ENCODE measurements around the gene RPGRIP1L.
"Not testable (repeated sequence)": the region's sequence is repeated elsewhere in the genome, so short reads cannot be mapped to it uniquely, and the experiment has no call there.

The RPGRIP1L gene

DNA sequence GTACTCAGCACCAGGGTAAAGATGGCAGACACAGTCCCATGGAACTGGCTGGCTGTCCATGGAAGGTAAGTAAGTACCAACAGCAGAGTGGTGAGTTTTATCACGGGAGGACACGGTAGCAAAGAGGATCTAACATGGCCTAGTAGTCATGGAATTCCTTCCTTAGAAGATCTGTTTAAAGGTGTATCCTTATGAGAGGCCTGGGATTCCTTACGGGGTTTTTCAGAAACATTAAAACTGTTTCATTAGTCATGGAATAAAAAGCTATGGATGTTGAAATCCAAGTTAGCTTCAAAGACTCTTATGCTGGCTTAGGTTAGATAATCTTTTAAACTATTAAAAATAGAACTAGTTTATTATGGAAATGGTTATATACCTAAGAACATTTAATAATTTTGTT lies 7.7 kb upstream of the RPGRIP1L start:
- DNase-seq: no peak

DNA sequence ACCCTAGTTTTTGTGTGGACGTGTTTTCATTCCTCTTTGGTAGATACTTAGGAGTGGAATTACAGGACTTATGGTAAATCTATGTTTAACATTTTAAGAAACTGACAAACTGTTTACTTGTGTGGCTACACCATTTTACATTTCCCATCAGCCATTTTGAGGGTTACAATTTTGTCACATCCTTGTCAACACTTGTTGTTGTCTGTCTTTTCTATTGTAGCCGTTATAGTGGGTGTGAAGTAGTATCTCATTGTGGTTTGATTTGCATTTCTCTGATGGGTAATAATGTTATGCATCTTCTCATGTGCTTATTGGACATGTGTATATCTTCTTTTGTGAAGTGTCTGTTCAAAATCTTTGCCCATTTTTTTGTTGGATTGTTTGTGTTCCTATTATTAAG lies 4.8 kb upstream of the RPGRIP1L start:
- DNase-seq: no peak

DNA sequence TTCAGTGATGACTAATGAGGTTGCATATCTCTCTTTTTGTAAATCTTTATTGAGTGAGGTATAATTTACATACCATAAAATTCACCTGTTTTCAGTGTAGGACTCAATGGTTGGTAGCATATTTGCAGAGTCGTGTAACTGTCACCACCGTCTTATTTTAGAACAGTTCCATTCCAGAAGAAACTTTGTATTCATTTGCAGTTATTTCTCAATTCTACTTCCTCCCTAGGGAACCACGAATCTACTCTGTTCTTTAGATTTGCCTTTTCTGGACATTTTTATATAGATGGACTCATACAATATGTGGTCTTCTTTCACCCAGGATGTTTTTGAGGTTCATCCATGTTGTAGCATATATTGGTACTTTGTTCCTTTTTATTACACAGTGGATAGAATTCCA lies 4.0 kb upstream of the RPGRIP1L start:
- DNase-seq: no peak

DNA sequence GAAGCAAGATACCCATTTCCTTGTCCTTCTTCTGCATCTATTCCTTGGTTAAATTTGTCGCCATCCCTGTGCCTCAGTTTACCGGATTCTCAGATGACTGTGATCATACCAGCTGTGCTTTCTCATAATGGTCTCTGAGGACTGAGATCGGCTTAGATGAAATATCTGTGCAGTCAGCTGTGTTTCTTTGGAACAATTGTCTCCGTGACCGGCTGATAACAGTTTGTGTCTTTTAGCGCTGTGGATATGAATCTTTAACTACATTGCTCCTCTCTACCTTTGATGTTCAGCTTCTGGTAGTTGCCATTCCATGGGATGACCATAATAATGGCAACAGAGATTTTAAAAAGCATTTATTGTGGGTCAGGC lies 770 bp upstream of the RPGRIP1L start:
- no peak for DNase-seq

DNA sequence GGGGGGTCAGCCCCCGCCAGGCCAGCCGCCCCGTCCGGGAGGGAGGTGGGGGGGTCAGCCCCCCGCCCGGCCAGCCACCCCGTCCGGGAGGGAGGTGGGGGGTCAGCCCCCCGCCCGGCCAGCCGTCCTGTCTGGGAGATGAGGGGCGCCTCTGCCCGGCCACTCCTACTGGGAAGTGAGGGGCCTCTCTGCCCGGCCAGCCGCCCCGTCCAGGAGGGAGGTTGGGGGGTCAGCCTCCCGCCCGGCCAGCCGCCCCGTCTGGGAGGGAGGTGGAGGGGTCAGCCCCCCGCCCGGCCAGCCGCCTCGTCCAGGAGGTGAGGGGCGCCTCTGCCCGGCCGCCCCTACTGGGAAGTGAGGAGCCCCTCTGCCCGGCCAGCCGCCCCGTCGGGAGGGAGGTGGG lies 5.4 kb downstream of the RPGRIP1L start:
- DNase-seq: not testable (repeated sequence)

DNA sequence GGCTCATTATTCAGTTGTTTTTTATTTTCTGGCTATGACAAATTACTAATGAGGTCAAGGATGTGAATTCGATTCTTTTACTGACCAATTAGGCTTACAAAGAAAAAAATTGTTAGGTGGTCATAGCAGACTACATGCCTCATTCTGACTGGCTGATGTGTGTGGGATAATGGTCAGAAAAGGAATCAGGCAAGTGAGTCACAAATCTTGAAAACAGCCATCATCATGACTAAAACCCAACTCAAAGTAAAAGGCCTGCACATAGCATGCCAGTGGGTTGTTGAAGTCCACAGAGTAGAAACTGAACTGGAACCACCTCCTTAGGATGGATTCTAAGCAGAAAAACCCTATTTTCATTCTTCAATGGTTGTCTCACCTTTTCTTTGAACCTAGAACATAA lies 8.6 kb downstream of the RPGRIP1L start:
- no peak for DNase-seq

DNA sequence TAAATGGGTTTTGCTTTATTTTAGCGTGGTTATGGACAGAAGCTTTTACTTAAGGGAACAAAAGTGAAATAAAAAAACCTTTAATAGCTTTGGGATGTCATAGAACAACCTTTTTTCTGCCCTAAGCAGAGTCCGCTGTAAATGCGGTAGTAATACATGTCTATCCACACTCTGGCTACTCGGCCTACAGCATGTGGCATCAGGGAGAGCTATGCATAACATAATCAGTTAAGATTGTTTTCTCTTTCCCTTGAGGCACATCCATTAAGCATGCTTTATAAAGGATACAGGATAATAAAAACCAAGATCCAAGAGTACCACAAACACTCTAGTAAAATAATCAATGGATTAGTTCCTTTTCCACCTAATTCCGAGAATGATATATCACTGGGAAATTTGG lies 10.3 kb downstream of the RPGRIP1L start:
- DNase-seq: no peak

DNA sequence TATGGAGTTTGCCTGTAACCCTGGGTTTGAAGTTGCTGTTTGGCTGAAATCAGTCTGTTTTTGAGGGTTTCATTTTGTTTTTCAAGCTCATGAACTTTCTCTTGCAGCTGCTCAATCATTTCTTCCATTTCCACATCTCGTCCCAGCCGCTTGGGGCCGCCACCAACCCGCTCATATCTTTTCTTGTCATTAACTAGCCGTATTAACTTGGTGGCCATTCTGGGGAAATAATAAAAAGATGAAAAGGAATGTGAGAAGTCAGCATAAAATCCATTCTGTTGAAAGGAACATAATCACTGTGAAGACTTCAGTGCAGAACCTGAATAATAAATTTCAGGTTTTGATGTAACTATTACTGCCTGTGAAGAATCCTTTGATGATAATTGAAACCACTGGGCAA lies 11.5 kb downstream of the RPGRIP1L start:
- DNase-seq: no peak

DNA sequence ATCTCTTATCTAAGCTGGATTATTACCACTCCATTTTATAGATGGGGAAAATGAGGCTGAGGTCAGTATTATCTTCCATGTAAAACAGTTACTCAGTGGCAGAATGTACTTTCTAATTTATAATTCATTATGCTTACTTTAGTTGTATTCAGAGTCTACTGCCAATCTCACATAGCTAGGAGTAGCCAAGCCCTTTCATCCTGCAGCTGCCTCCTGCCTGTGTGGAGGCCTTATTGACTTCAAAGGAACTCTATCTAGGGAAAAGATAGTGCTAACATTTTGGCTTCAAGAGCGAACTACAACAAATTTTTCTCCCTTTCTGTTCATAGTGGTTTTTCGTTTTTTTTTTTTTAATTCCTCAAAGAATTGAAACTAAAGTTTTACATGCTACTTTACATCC lies 12.9 kb downstream of the RPGRIP1L start:
- DNase-seq: no peak

DNA sequence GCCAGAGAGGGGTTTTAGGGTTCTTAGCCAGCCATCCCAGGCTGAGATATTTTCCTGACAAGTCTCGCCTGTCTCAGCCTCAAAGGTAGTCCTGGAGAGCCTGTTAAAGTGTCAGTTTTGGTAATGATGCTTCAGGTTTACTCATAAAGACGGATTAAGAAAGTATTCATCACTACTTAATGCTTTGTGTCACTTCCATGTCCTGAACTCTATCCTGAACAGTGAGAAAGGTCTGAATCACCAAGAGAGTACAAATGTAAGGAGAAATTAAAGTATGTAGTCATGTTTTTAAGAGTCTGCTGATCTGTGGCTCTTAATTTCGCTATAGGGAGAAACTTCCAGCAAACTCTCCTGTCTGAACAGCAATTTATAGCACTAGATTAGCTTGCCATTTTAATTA lies 14.0 kb downstream of the RPGRIP1L start:
- no peak for DNase-seq

DNA sequence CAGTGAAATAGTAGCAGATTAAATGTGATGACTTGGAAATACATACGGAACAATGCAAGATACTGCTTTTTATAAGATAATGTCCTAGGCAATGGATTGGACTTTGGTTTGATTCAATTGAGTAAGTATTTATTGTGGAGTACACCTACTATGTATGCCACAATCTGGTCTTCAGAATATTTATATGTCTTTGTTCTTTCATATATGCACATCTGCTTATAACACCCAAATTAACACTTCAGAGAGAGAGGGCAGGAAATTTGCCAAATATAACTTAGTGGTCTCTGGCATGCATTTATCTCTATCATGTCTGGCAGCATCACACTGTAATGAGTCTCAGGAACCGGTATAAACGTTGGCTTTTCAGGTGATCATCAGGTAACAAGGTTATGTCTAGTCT lies 16.9 kb downstream of the RPGRIP1L start:
- DNase-seq: no peak

DNA sequence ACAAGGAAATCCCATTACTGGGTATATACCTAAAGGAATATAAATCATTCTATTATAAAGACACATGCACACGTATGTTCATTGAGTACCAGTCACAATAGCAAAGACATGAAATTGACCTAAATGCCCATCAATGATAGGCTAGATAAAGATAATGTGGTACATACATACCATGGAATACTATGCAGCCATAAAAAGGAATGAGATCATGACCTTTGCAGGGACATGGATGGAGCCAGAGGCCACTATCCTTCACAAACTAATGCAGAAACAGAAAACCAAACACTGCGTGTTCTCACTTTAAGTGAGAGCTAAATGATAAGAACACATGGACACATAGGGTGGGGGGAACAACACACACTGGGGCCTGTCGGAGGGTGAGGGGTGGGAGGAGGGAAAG lies 18.3 kb downstream of the RPGRIP1L start:
- DNase-seq: not testable (repeated sequence)

DNA sequence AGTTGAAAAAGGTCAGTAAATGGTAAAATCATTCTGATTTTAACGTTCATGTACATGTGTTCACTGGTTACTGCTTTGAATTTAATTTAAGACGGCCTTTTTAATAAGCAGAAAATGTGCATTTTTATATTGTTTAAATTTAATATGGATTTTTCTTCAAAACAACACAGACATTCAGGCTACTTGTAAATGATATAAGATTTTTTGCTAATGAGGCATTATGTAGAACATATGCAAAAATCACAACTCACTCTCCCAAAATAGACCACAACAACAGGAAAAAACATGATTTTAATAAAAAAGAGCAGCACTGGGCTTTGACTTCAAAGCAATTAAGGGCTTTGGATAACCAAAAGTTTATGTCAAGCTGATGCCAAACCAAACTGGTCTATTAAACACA lies 22.3 kb downstream of the RPGRIP1L start:
- no peak for DNase-seq

DNA sequence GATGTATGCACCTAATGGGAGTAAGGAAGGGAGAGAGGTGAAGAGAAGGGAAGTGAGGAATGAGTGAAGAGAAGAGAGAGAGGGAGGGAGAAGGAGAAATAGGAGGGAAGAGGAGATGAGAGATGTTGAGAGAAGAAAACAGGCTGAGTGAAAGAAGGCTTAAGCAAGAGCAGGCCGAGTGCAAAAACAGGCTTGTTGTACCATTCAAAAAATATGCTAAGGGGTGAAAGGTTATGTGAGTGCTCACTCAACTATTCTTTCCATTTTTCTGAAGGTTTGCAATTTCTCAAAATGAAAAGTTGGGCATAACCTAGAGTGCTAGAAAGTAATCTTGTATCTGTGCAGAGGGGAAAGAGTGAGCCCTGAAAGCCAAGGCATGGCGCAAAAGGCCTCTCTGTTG lies 22.9 kb downstream of the RPGRIP1L start:
- DNase-seq: no peak

DNA sequence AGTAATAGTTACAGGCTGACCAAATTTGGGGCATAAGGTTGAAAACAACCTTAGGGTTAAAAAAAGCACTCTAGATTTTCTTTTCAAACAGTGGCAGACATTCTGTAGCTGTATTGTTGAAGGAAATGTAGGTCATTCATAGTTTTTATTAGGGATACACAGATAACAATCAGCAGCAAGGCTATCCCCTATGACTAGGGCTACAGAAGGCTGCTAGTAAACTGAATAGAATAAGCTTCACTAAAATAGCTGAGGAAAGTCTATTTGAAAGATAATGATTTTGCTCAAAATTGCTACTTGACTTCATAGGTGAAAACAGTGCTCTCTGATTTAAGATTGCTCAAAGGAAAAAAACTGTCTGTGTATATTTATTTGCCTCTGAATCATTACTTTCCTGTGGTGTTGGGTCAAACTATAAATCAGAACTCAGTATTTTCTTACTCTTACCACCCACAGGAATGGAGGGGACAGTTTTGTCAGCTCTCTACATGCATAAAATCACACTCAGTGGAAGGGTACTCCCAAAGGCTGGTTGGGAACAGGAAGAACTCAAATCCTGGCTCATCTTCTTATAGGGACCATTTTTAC lies 24.8 kb downstream of the RPGRIP1L start:
- no peak for DNase-seq

DNA sequence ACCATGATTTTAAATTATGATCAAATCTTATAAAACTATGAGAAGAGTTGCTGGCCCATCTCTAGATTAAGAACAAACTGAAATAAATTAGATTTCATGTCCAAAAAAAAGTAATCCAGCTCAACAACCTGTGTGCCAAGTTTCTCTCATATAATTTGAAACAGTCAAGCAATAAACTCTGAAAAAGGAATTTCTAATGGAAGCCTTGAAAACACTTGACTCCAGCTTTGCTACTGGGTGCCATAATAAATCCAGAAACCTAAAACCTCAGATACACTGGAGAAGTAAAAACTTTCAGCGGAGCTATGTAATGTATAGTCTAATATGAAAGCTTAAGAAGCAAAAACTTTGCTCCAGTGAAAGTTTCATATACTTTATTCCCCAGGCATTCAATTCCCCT lies 25.5 kb downstream of the RPGRIP1L start:
- DNase-seq: no peak

DNA sequence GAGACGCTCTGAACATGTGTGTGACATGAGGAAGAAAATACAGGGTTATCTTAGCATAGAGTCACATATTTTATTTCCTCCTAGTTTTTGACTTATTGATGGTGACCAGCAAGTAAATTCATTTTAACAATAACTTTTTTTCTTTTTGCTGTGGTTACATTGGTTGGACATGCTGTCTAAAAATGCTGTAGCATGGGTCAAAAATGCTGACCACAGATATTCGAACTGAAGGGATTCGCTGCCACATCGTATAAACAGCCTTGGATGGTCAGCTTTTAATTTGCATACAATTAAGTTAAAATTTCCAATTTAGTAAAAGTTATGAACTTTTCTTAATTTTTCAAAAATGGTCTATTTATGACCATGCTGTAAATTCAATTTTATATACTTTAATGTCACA lies 30.5 kb downstream of the RPGRIP1L start:
- no peak for DNase-seq

DNA sequence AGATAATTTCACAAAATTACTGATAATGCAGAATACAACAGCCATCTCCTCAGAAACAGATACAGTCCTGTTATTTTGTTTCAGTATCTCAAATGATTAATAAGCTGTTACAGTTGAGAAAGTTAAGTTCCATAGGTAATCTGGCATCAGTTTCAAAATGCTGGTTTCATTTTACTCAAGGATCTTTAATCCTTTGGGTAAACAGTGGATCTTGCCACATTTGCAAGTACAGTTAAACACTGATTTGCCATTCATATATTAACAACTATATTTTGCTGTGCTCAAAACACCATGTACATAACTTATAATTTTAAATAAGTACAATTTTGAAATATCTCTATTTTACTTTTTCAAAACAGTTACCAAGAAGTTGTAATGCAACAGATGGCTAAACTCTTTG lies 31.2 kb downstream of the RPGRIP1L start:
- DNase-seq: no peak

DNA sequence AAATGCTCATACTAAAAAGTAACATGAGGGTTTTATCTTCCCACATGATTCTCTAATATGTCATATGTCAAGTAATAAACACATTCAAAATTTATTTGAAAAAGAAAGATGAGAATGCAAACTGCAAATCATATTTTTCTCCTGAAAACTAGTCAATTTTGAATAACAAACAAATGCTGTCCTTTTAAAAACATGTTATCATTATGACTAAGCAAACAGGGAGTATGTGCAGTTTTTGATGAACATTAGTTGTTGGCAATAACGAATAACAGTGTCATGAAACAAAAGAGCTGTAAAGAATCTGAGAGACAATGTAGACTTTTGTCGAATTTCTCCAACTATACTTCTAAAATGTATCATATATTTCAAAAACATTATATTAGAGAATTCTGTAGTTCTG lies 34.8 kb downstream of the RPGRIP1L start:
- no peak for DNase-seq

DNA sequence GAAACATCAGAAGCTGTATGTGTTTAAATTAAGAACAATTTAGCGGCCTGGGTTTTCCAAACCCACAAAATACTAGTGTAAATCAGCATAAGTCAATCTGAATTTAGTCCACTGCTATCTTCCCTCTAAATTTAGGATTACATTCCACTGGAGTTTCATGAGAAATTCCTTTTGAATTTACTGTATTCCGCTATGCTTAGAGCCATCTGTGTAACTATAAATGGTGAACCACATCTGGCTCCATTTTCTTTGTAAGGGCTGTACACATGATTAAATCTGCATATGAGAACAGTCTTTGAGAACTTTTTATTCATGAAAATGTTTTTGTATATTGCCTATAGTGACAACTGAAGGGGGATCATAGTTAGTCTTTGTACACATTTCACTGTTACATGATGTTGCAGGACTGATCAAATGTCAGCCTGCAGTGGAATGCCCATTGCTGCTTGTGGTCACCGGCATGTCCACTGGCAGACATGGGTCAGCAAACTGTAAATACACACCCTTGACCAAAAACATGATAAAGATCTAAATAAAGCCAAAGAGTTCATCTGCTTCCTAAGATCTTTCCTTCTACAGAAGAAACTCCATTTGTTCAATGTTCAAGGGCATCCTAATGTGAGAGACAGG lies 36.8 kb downstream of the RPGRIP1L start:
- no peak for DNase-seq

DNA sequence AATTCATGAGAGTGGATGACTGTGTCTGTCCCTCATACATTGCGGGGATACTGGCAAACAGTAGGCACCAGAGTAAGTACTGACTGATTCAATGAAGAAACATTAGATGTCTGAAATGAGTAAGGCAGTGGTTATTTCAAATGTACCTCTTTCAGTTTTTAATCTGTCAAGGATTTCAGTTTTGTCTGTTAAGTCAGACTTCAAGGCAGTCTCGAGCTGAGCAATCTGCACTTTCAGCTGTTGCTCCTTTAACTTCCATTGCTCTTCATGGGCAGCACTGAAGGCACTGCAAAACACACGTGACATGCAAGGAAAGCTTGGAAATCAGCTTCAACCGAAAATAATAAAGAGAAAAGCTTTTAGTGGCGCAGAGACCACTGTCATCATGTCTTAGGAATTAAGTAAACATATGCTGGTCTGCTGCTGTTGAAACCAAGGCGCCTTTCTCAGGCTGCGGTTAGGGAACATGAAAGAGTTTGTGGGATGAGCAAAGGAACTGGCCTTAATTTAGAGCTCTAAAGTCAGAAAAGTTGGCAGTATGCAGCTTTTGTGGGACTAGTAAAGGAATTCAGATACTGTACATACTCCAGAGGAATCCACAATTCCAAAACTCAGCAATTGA lies 38.8 kb downstream of the RPGRIP1L start:
- no peak for DNase-seq

DNA sequence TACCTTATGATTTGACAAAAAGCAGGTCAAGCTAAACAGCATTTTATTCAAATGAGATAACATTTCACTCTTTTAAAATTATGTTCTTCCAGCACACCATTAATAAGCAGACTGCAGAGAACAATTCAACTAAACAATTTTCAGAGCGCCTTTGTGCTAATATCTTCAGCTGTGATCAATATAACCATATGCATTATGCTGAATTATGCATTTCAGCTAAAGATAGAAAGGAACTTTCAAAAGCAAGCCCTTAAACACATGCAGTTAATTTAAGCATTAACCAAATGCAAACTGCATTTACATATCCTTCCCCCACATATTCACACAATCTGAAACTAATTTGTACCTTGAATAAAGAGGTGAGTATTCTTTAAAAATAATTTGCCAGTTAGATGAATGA lies 41.6 kb downstream of the RPGRIP1L start:
- DNase-seq: no peak

DNA sequence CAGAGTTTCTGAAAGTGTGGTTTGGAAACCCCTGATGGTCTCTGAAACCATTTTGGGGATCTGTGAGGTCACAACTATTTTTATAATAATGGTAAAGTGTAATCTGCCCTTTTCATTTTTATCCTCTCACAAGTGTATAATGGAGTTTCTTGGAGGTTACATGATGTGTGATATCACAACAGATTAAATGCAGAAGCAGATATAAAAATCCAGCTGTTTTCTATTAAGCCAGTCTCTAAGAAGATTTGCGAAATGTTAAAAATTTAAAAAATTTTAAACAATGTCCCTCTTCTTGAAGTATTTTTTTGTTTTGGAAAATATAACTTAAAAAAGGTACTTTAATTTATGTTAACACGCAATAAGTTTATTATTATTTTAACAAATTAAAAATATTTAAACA lies 48.7 kb downstream of the RPGRIP1L start:
- DNase-seq: no peak

DNA sequence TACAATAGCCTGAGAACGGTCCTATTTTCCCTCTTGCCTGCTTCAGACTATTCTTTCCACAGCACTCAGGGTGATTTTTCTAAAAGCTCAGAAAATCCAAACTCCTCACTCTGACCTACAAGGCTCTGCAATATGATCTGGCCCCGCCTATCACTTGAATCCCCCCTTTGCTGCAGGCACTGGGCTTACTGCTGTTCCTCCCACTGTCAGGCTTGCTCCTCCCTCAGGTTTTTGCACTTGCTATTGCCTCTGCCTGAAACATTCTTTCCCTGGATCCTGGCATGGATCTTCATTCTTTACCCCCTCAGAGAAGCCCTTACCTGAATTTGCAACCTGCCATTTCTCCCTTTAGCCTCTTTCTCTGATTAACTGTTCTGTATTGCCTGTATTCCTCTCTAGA lies 52.3 kb downstream of the RPGRIP1L start:
- DNase-seq: no peak

DNA sequence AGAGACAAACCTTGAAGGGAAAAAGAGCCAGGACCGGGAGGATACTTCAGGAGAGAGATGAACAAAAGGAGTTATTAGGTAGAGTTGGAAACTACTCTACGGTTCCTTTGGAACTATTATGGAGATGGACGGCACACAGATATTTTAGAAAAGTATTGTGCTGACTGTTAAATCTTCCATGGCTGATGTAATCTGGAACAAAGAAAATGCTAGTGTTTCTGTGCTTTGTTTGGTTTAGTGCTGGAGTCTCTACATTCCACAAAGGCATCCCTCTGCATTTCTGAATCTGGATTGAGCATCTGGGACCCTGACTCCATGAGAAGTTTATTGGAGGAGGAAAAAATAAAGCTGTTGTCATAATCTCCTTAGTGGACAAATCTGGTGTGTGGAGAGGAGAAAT lies 57.2 kb downstream of the RPGRIP1L start:
- DNase-seq: no peak

Measured in activated CD4-positive, alpha-beta T cell treated with anti-CD3 and anti-CD28 coated beads, Interleukin-2, amount 50 U/mL, for 1 hour (primary cell).